Mammary epithelial cell (primary cell): ENCODE data around the gene NUDT9.
"Not testable (repeated sequence)": the region's sequence is repeated elsewhere in the genome, so short reads cannot be mapped to it uniquely, and the experiment has no call there.

Experiments used
- EZH2 ChIP-seq: IDR thresholded peaks from 2 replicates; pipeline ENCODE4 v1.6.1; 2012; ENCODE audit warnings: low read length, inconsistent platforms, borderline replicate concordance
- TF ChIP-seq, protein P1 (sequence below), 2 donors: IDR thresholded peaks in 1 of 2; conservative IDR thresholded peaks in 1 of 2; 2 replicates each; pipeline ENCODE4 v1.5.1; 2011 to 2012; ENCODE audit warnings: inconsistent platforms in 2 of 2, low read length in 2 of 2, mild to moderate bottlenecking in 2 of 2, control low read depth in 1 of 2, low read depth in 1 of 2; ENCODE audit not compliant: insufficient read depth in 1 of 2; ENCODE audit errors: extremely low read depth in 1 of 2

DNA sequence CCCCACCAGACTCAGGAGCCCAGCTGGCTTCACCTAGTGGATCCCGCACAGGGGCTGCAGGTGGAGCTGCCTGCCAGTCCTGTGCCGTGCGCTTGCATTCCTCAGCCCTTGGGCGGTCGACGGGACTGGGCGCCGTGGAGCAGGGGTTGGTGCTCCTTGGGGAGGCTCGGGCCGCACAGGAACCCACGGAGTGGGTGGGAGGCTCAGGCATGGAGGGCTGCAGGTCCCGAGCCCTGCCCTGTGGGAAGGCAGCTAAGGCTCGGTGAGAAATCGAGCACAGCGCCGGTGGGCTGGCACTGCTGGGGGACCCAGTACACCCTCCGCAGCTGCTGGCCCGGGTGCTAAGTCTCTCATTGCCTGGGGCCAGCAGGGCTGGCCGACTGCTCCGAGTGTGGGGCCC is 26.5 kb upstream of the NUDT9 start:
- not testable (repeated sequence) for TF ChIP-seq EZH2
- TF ChIP-seq, protein P1, sequence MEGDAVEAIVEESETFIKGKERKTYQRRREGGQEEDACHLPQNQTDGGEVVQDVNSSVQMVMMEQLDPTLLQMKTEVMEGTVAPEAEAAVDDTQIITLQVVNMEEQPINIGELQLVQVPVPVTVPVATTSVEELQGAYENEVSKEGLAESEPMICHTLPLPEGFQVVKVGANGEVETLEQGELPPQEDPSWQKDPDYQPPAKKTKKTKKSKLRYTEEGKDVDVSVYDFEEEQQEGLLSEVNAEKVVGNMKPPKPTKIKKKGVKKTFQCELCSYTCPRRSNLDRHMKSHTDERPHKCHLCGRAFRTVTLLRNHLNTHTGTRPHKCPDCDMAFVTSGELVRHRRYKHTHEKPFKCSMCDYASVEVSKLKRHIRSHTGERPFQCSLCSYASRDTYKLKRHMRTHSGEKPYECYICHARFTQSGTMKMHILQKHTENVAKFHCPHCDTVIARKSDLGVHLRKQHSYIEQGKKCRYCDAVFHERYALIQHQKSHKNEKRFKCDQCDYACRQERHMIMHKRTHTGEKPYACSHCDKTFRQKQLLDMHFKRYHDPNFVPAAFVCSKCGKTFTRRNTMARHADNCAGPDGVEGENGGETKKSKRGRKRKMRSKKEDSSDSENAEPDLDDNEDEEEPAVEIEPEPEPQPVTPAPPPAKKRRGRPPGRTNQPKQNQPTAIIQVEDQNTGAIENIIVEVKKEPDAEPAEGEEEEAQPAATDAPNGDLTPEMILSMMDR (conservative IDR thresholded peaks at IDR 0.05 in 1 of 2, IDR thresholded peaks at IDR 0.05 in 1 of 2; ENCODE audit: extremely low read depth in 1 of 2, insufficient read depth in 1 of 2, low read depth in 1 of 2, low read length in 2 of 2), result not testable (repeated sequence)
